Measurements from ENCODE around the gene RABEP1.

- TF ChIP-seq CTCF (conservative IDR thresholded peaks at IDR 0.05; ENCODE audit: low read depth, low read length) (no peak), EZH2phosphoT487 (IDR thresholded peaks at IDR 0.05; ENCODE audit: borderline replicate concordance, low read length) (no peak)
Observed at GRCh38 chr17:5254414-5254813, 27.7 kb upstream of the RABEP1 start.
